Measurements from ENCODE around the gene FBXW12. TPM values are rescaled to one million over a fixed set of nuclear protein-coding genes. Genes with fewer than 3 reads are reported as not detected.

The FBXW12 gene
- total and polyA plus RNA-seq, 2 of the 8 experiments (the other 6 are each of a cell fraction or from before 2014, with no cell fraction given) = 0.35 to 0.85 TPM

DNA sequence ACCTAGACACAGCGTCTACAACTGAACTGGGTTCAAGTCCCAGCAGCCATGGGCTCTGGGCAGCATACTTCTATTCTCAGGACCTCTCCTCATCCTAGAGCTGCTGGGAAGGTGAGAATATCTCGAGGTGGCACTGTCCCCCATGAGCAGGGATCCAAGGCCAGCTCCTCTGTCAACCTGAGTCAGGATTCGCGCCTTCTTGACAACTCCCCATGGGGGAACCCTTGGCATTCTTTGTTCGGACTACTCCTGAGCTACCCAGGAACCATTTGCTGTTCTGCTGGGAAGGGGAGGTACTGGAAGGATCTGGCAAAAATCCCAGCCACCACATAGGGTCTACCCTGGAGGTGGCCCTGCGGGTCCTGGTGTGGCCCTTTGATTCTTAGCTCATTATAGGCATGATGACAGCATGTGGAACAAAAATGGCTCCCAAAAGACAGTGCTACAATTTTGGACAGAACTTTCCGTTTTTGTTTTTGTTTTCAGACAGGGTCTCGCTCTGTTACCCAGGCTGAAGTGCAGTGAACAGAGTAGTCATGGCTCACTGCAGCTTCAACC lies 35.6 kb downstream of the FBXW12 start:
- Histone ChIP-seq H3K4ac (replicated peaks; ENCODE audit: insufficient read length, low read depth, low read length) (no peak overlapping the region), H2BK12ac (ENCODE audit: low read depth, low read length) (no peak overlapping the region), H2BK120ac (replicated peaks; ENCODE audit: low read depth, low read length) (no peak overlapping the region), H4K20me1 (replicated peaks in 1 of 2; ENCODE audit: control insufficient read depth in 1 of 2, insufficient read depth in 2 of 2, low read length in 2 of 2) (peaks cover 3 to 32% of the 10 kb centered on the region in 2 experiments), H4K8ac (ENCODE audit: extremely low read depth, insufficient read depth, low read length) (no peak overlapping the region), H4K91ac (replicated peaks; ENCODE audit: insufficient read length, low read length) (no peak overlapping the region), H2BK15ac (ENCODE audit: low read length) (no peak overlapping the region), H3K9me3 (ENCODE audit: insufficient read depth in 2 of 2, low read depth in 1 of 2, low read length in 1 of 2) (no peaks in the 10 kb centered on the region), H3K14ac (ENCODE audit: insufficient read length) (no peak overlapping the region), H2AK5ac (ENCODE audit: low read depth, low read length) (no peak overlapping the region), H2BK5ac (ENCODE audit: low read depth, low read length) (no peak overlapping the region), H3K79me2 (ENCODE audit: control insufficient read depth in 1 of 2, insufficient read depth in 2 of 2, low read length in 2 of 2) (no peaks in the 10 kb centered on the region), H3K27ac (ENCODE audit: low read depth, low read length) (no peak overlapping the region), H3K56ac (replicated peaks; ENCODE audit: insufficient read length, low read depth, low read length) (no peak overlapping the region), H4K5ac (ENCODE audit: insufficient read length, low read depth, low read length) (no peak overlapping the region), H3K27me3 (replicated peaks in 1 of 4; ENCODE audit: control insufficient read depth in 3 of 4, extremely low read depth in 1 of 4, insufficient read depth in 3 of 4, low read length in 3 of 4) (no peaks in the 10 kb centered on the region), H2AFZ (ENCODE audit: low read length) (no peak overlapping the region), H3K36me3 (ENCODE audit: control insufficient read depth in 2 of 4, insufficient read depth in 4 of 4, low read length in 3 of 4) (peaks cover 58 to 89% (median 81%) of the 10 kb centered on the region in 4 experiments), H3K23me2 (ENCODE audit: low read depth, low read length) (no peaks in the 10 kb centered on the region), H3K4me3 (ENCODE audit: extremely low read depth in 1 of 4, insufficient read depth in 2 of 4, low read depth in 3 of 4, low read length in 4 of 4) (no peak overlapping the region), H3K18ac (ENCODE audit: extremely low read depth, low read length) (no peak overlapping the region), H3K9ac (replicated peaks in 1 of 4; ENCODE audit: extremely low read depth in 1 of 4, low read depth in 3 of 4, low read length in 3 of 4) (no peak overlapping the region), H2BK20ac (ENCODE audit: low read length) (no peak overlapping the region), H3K4me2 (ENCODE audit: insufficient read depth in 1 of 2, low read depth in 2 of 2, low read length in 2 of 2) (no peak overlapping the region), H3K4me1 (replicated peaks in 1 of 4; ENCODE audit: control insufficient read depth in 3 of 4, insufficient read depth in 4 of 4, low read length in 3 of 4) (no peaks in the 10 kb centered on the region), H3K23ac (ENCODE audit: insufficient read length) (no peak overlapping the region), H3K79me1 (ENCODE audit: low read depth, low read length) (no peaks in the 10 kb centered on the region)
- FAIRE-seq (no peak), DNase-seq (ENCODE audit: low read depth in 1 of 2, low spot score in 2 of 2) (no peak)
- POLR2A ChIA-PET (ENCODE audit: partially characterized antibody) = interaction anchor here (1.2 to 31.5 kb wide), 6 partner anchors 0 to 202 kb away, joined by 3 to 650 read pairs (median 6); partner anchors contain the start of genes PLXNB1 and UQCRC1
- TF ChIP-seq USF2 (IDR thresholded peaks at IDR 0.05; ENCODE audit: low read length) (no peak), GTF2F1 (IDR thresholded peaks at IDR 0.05; ENCODE audit: borderline replicate concordance, low read depth, low read length) (no peak), EGR1 (IDR thresholded peaks at IDR 0.05; ENCODE audit: borderline replicate concordance, low read depth, low read length) (no peak), RNF2 (IDR thresholded peaks at IDR 0.05; ENCODE audit: borderline replicate concordance, low read depth, low read length, missing control alignments, poor library complexity, severe bottlenecking) (no peak), CBX5 (IDR thresholded peaks at IDR 0.05; ENCODE audit: low read depth, low read length) (no peak)
- WGBS, 2 experiments (ENCODE audit: extremely low coverage in 1 of 2, insufficient coverage in 1 of 2, insufficient read length in 1 of 2, insufficient replicate concordance in 2 of 2, low coverage in 1 of 2, low lambda C conversion rate in 2 of 2, missing lambda C conversion rate in 1 of 2) = 86% methylated on average over 8 of the region's 8 CpGs; no CpG with 5 or more reads in 1 of the 2 experiments
- CTCF ChIA-PET (ENCODE audit: partially characterized antibody) = interaction anchor here (0.6 to 7.7 kb wide), 18 partner anchors 8 to 328 kb away, joined by 3 to 130 read pairs (median 4); no protein-coding TSS in a partner anchor

Data from H1 (cell line).